PFSK-1 (cell line): Measurements from ENCODE around the gene IYD.

ENCODE experiments used
- FOXP2 ChIP-seq: optimal IDR thresholded peaks from 2 replicates; pipeline ENCODE3; 2011; ENCODE audit warnings: borderline replicate concordance, control low read depth, inconsistent platforms; ENCODE audit not compliant: insufficient read depth; ENCODE audit errors: extremely low read length, extremely low read depth
- POLR2AphosphoS5 ChIP-seq: IDR thresholded peaks from 2 replicates; pipeline ENCODE4 v1.6.1; 2012; ENCODE audit warnings: low read depth, mild to moderate bottlenecking, control low read depth, low read length, moderate library complexity
- SIN3A ChIP-seq: IDR thresholded peaks from 2 replicates; pipeline ENCODE4 v1.6.1; 2012; ENCODE audit warnings: mild to moderate bottlenecking, low read length, moderate library complexity, borderline replicate concordance; ENCODE audit not compliant: insufficient read depth
- TAF1 ChIP-seq: IDR thresholded peaks from 2 replicates; pipeline ENCODE4 v1.6.1; 2012; ENCODE audit warnings: low read length, control low read depth, borderline replicate concordance; ENCODE audit not compliant: insufficient read depth
- TF ChIP-seq, protein P1 (sequence below), 2 experiments: IDR thresholded peaks; 2 replicates each; pipeline versions ENCODE4 v1.6.1 to v1.8.0; 2011 to 2012; ENCODE audit warnings: low read depth in 2 of 2, low read length in 2 of 2, control low read depth in 1 of 2, inconsistent platforms in 1 of 2, mild to moderate bottlenecking in 1 of 2, moderate library complexity in 1 of 2; ENCODE audit not compliant: insufficient read depth in 1 of 2

The IYD gene

GRCh38 chr6:150331344-150331743 is 37.5 kb upstream of the IYD start:
- TF ChIP-seq, protein P1, sequence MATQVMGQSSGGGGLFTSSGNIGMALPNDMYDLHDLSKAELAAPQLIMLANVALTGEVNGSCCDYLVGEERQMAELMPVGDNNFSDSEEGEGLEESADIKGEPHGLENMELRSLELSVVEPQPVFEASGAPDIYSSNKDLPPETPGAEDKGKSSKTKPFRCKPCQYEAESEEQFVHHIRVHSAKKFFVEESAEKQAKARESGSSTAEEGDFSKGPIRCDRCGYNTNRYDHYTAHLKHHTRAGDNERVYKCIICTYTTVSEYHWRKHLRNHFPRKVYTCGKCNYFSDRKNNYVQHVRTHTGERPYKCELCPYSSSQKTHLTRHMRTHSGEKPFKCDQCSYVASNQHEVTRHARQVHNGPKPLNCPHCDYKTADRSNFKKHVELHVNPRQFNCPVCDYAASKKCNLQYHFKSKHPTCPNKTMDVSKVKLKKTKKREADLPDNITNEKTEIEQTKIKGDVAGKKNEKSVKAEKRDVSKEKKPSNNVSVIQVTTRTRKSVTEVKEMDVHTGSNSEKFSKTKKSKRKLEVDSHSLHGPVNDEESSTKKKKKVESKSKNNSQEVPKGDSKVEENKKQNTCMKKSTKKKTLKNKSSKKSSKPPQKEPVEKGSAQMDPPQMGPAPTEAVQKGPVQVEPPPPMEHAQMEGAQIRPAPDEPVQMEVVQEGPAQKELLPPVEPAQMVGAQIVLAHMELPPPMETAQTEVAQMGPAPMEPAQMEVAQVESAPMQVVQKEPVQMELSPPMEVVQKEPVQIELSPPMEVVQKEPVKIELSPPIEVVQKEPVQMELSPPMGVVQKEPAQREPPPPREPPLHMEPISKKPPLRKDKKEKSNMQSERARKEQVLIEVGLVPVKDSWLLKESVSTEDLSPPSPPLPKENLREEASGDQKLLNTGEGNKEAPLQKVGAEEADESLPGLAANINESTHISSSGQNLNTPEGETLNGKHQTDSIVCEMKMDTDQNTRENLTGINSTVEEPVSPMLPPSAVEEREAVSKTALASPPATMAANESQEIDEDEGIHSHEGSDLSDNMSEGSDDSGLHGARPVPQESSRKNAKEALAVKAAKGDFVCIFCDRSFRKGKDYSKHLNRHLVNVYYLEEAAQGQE (IDR thresholded peaks at IDR 0.05; ENCODE audit: insufficient read depth in 1 of 2, low read depth in 2 of 2, low read length in 2 of 2), result no peak
- no peak for TF ChIP-seq FOXP2
- TF ChIP-seq TAF1, result no peak
- no peak for TF ChIP-seq SIN3A

- TF ChIP-seq POLR2AphosphoS5 (no peak), TAF1 (no peak), FOXP2 (no peak), SIN3A (no peak)
- TF ChIP-seq, protein P1 (IDR thresholded peaks at IDR 0.05; ENCODE audit: insufficient read depth in 1 of 2, low read depth in 2 of 2, low read length in 2 of 2), result no peak
Observed at GRCh38 chr6:150332939-150333584, 35.8 kb upstream of the IYD start.

GRCh38 chr6:150333585-150333941 is 35.2 kb upstream of the IYD start:
- TF ChIP-seq POLR2AphosphoS5 (no peak), FOXP2 (no peak), TAF1 (no peak), SIN3A (no peak)
- TF ChIP-seq, protein P1 (IDR thresholded peaks at IDR 0.05; ENCODE audit: insufficient read depth in 1 of 2, low read depth in 2 of 2, low read length in 2 of 2), result no peak

DNA sequence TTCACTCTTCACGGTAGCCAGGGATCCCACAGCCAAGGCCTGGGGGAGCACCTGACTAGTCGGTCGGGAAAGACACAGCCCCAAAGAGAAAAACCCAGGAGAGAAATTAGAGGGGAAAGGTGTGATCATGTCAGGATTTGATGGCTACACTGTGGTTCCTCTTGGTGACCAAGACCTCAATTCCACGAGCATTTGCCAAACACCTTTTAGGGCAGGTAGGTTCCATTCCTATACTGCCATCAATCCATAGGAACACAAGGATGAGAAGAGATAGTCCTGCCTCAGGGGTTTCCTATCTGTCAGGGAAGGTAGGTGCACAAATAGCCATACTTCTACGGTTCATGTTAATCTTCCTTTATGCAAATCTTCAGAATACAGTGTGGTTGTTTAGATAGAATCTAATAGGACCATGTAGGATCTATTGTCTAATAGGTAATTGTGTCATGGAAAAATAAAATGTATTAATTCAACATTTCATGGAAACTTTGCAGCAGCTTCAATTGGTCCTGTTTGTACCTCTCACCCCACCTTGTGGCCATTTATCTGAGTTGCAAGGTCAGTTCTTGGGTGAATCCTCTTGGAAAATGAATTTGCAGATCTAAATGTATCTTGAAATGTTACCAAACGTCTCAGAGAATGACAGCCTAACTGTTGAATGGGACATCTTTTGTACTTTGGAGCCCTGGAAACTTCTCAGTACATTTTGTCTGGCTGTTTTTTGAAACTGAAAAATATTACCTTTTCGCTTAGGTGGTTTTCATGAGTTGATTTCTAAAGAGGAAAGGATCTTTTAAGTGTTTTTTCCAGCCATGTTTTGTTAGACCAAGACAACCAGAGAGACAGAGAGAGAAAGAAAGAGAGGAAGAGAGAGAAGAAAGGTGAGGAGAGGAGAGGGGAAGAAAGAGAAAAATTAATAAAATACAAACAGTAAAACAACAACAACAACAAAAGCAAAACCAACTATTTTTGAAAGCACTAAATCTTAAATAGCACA is 33.7 kb upstream of the IYD start:
- no peak for TF ChIP-seq SIN3A

DNA sequence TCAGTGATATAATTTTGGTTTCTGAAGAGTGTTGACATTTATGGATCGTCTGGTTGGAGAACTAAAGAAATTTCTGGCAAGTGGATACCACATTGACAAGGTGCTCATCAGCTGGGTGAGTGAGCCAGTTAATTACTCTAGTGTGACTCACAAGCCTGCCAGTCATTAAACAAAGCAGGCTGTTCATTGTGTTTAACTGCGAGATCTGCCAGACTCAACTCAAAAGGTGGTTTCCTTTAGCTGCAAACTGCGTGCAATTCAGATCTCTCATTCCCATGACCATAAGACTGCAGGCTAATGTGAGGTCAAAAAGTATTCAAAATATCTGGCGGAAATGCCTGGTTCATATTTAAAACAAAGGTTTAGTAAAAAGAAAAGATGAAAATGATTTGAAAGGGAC is 32.5 kb upstream of the IYD start:
- no peak for TF ChIP-seq TAF1
- TF ChIP-seq FOXP2, result no peak
- no peak for TF ChIP-seq POLR2AphosphoS5
- TF ChIP-seq, protein P1 (IDR thresholded peaks at IDR 0.05; ENCODE audit: insufficient read depth in 1 of 2, low read depth in 2 of 2, low read length in 2 of 2), result no peak
- no peak for TF ChIP-seq SIN3A
